Embryonic facial prominence (tissue), 1 donor: ENCODE measurements around the gene SLC22A13.
"Not testable (repeated sequence)": the region's sequence is repeated elsewhere in the genome, so short reads cannot be mapped to it uniquely, and the experiment has no call there.

Experiments
- DNase-seq: peaks from one replicate; pipeline ENCODE4 v3.0.0-alpha.2; 2016; ENCODE audit errors: extremely low spot score

Gene SLC22A13

GRCh38 chr3:38264353-38264771, 1.2 kb upstream of the SLC22A13 start:
- DNase-seq, result no peak

GRCh38 chr3:38264779-38265178, 833 bp upstream of the SLC22A13 start:
- no peak for DNase-seq

- DNase-seq, result no peak
Observed at GRCh38 chr3:38266810-38267209, 1.2 kb downstream of the SLC22A13 start.

GRCh38 chr3:38267662-38268061, 2.0 kb downstream of the SLC22A13 start:
- no peak for DNase-seq

GRCh38 chr3:38268087-38268486, 2.5 kb downstream of the SLC22A13 start:
- no peak for DNase-seq

GRCh38 chr3:38268522-38268921, 2.9 kb downstream of the SLC22A13 start:
- no peak for DNase-seq

- no peak for DNase-seq
Observed at GRCh38 chr3:38270606-38271005, 5.0 kb downstream of the SLC22A13 start.

GRCh38 chr3:38271553-38271952, 5.9 kb downstream of the SLC22A13 start:
- DNase-seq, result no peak

- DNase-seq, result no peak
Observed at GRCh38 chr3:38274864-38275649, 9.4 kb downstream of the SLC22A13 start.

GRCh38 chr3:38275658-38276057, 10.0 kb downstream of the SLC22A13 start:
- no peak for DNase-seq

- DNase-seq, result no peak
Observed at GRCh38 chr3:38276081-38276916, 10.7 kb downstream of the SLC22A13 start.

GRCh38 chr3:38276917-38277630, 11.5 kb downstream of the SLC22A13 start:
- DNase-seq, result no peak

GRCh38 chr3:38278841-38279240, 13.2 kb downstream of the SLC22A13 start:
- no peak for DNase-seq

- DNase-seq, result no peak
Observed at GRCh38 chr3:38281895-38282686, 16.5 kb downstream of the SLC22A13 start, which contains the start of gene SLC22A14. Gene SLC22A14 (plus strand): TSS chr3:38282294. CDS start chr3:38306027, 23,733 bp downstream.

GRCh38 chr3:38283810-38284755, 18.5 kb downstream of the SLC22A13 start:
- DNase-seq, result no peak

- DNase-seq, result no peak
Observed at GRCh38 chr3:38284756-38285150, 19.1 kb downstream of the SLC22A13 start.

GRCh38 chr3:38289286-38290217, 23.9 kb downstream of the SLC22A13 start:
- not testable (repeated sequence) for DNase-seq

GRCh38 chr3:38297053-38297452, 31.4 kb downstream of the SLC22A13 start:
- not testable (repeated sequence) for DNase-seq

GRCh38 chr3:38297537-38297936, 31.9 kb downstream of the SLC22A13 start:
- DNase-seq, result no peak
